Daoy (cell line): ENCODE results near the gene AEBP2. TPM values are rescaled to one million over a fixed set of nuclear protein-coding genes. Genes with fewer than 3 reads are reported as not detected.
"Not testable (repeated sequence)": the region's sequence is repeated elsewhere in the genome, so short reads cannot be mapped to it uniquely, and the experiment has no call there.

ENCODE experiments used
- DNase-seq: peaks from one replicate; pipeline ENCODE4 v3.0.0-alpha.2; 2015; ENCODE audit warnings: low read depth
- total RNA-seq: library from RNA; depleted of rRNA; stranded (reverse); fragments of >200 nt; shearing (Covaris generic); gene quantifications from 2 replicates; pipeline ENCODE4 v1.2.3, GENCODE V29; 2014; rRNA removed

Gene AEBP2, protein sequence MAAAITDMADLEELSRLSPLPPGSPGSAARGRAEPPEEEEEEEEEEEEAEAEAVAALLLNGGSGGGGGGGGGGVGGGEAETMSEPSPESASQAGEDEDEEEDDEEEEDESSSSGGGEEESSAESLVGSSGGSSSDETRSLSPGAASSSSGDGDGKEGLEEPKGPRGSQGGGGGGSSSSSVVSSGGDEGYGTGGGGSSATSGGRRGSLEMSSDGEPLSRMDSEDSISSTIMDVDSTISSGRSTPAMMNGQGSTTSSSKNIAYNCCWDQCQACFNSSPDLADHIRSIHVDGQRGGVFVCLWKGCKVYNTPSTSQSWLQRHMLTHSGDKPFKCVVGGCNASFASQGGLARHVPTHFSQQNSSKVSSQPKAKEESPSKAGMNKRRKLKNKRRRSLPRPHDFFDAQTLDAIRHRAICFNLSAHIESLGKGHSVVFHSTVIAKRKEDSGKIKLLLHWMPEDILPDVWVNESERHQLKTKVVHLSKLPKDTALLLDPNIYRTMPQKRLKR
- 7.1 and 19.1 TPM in 2 replicates for total RNA-seq

DNA sequence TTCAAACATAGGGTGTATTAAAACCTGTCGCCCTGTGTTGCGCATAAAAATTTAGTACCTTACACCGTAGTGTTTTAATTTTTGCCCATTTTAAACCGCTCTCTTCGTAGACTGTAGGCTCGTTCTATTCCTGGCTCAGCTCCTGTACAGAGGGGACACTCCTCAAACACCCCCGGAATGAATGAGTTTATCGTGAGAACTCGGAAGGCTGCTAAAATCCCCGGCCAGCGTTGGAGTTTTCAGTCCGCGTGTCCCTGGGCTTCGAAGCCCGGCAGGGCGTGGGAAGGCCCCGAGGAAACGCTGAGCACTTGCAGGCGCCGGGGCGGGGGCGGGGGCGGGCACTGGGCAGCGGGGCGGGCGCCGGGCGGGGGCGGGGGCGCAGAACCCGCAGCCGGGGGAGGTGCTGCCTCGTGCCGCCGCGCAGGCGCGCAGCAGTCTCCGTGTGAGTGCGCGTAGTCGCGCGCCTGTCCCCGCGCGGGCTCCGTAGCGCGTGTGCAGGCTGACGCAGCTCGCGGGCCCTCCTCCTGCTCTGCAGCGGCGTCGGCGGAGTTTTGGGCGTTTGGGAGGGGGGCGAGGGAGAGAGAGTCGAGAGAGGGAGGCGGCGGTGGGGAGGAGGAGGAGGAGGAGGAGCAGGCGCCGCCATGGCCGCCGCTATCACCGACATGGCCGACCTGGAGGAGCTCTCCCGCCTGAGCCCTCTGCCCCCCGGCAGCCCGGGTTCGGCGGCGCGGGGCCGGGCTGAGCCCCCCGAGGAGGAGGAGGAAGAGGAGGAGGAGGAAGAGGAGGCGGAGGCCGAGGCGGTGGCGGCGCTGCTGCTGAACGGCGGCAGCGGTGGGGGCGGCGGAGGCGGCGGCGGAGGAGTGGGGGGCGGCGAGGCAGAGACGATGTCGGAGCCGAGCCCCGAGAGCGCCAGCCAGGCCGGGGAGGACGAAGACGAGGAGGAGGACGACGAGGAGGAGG lies at the start of gene AEBP2:
Gene AEBP2 (plus strand): TSS at position 434 of the 960 bp plus-strand sequence. CDS start 208 bp downstream, at position 642.
- peak; percentile 96 for DNase-seq

DNA sequence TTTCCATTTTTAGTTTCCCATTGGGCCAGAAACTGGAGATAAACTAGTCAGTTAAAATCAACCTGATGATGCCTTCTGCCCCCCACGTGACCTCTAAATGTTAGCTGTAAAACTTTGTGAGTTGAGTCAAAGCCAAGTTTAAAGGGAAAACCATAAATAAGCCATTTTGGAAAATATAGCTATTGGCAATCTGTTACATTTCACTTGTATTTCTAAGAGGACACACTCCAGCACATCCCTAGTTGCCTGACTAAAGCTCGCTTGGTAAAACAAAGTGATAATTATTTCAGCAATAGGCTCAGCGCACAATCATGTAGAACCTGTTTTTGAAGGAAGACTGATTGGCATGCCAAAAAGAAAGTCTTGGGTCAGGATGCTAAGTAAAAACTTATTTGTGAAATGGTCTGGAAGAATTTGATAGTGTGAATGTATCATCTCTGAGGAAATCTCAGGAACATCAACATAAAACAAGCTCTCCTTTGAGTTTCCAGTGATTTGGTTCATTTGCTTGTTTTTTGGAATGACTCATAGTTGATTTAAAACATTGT lies 49.2 kb upstream of the AEBP2 start:
- no peak for DNase-seq

DNA sequence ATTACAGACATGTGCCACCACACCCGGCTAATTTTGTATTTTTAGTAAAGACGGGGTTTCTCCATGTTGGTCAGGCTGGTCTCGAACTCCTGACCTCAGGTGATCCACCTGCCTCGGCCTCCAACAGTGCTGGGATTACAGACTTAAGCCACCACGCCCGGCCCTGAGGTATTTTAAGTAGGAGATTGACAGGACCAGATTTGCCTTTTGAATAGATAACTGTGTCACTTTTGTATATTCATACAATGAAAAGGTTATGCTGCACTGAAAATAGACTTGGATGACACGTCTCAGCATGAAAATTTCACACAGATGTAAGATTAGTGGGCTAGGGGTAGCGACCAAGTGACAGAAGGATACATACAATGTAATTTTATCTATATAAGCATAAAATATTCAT lies 46.6 kb upstream of the AEBP2 start:
- not testable (repeated sequence) for DNase-seq

DNA sequence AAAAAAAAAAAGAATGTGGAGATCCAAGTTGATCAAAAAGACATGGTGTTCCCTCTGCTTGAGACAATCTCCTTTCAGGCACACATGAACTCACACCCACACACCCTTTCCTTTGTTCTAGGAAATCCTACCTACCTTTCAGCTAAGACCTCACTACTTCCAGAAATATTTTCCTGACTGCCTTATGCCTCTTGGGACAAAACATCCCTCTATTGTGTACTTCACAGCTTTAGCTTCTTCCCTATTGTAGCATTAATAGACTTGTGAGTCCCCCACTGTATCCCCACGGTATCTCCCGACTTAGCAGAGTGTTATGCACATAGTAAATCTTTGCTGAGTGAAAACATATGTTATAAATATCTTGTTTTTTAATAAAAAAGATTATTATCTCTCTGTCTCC lies 44.9 kb upstream of the AEBP2 start:
- DNase-seq: no peak

DNA sequence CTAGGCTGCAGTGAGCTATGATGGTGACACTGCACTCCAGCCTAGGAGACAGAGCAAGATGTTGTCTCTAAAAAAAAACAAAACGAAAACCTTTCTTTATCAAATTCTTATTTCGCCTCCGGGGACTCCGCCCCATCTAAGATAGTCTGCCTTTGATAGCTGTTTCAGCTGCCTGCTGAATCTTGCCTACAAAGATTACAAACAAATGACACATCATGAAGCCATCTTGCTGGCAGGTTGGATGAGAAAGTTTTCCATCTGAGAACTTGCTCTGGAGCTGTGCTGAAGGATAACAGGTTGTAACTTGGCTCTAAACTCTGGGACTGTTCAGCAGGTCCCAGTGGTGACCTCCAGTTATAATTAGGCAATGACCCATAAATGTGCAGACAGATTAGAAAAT lies 41.8 kb upstream of the AEBP2 start:
- DNase-seq: no peak

DNA sequence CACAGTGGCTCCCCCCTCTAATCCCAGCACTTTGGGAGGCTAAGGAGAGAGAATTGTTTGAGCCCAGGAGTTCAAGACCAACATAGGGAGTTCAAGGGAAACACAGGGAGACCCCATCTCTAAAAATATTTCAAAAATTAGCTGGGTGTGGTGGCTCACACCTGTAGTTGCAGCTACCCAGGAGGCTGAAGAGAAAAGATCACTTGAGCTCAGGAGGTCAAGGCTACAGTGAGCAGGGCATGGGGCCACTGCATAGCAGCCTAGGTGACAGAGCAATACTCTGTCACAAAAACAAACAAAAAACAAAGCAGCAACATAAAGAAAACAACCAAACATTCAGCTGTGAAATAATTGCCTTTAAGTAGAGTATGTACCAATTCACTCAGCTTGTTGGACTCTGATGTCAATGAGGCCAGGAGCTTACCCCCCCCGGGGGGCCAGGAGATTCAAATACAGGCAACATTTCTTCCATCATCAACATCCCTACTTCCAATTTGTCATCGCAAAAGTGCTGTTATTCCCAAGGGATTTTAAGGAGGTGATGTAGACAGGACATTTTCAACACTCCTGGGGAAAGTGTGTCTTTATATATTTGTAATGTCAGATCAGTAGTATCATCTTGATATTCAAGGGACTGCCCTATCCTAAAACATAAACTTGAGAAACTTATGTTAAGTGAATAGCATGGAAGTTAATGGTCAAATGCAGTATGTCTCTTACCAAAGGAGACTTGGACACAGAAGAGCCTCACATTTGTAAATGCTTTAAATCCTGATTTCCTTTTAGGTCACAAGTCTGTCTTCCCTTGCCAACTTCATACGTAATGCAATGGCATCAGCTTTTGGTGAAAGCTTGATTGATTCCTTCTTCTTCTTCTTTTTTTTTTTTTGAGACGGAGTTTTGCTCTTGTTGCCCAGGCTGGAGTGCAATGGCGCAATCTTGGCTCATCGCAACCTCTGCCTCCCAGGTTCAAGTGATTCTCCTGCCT lies 40.6 kb upstream of the AEBP2 start:
- no peak for DNase-seq

DNA sequence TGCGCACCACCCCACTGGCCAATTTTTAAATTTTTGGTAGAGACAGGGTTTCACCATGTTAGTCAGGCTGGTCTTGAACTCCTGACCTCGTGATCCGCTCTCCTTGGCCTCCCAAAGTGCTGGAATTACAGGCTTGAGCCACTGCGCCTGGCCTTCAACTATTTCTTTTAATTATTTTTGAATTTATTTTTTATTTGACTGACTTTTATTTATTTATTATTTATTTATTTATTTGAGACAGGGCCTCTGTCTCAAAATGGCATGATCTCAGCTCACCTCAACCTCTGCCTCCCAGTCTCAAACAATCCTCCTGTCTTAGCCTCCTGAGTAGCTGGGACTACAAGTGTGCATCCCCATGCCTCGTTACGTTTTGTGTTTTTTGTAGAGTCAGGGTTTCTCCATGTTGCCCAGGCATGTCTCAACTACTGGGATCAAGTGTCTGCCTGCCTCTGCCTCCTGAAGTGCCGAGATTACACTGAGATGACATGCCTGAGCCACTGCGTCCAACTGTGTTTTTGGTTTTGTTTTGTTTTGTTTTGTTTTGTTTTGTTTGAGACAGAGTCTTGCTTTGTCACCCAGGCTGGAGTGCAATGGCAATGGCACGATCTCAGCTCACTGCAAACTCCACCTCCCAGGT lies 38.5 kb upstream of the AEBP2 start:
- DNase-seq: not testable (repeated sequence)

DNA sequence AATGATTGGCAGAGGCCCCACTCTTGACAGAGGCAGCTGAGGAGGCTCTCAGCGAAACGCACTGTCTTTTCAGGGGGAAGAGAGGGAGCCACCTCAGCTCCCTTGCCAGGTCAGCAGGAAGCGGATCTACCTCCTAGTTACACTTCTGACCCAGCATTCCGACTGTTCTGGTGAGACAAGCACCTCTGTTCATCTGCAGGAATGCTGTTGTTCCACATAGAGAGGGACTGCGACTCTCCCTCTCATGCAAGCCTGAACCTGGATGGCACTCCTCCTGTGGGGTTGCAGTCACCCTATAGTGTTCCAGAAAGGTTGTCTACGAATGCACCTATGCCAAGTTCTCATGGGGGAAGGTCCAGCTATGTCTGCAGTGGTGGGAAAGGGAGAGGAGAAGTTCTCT lies 37.1 kb upstream of the AEBP2 start:
- DNase-seq: no peak

DNA sequence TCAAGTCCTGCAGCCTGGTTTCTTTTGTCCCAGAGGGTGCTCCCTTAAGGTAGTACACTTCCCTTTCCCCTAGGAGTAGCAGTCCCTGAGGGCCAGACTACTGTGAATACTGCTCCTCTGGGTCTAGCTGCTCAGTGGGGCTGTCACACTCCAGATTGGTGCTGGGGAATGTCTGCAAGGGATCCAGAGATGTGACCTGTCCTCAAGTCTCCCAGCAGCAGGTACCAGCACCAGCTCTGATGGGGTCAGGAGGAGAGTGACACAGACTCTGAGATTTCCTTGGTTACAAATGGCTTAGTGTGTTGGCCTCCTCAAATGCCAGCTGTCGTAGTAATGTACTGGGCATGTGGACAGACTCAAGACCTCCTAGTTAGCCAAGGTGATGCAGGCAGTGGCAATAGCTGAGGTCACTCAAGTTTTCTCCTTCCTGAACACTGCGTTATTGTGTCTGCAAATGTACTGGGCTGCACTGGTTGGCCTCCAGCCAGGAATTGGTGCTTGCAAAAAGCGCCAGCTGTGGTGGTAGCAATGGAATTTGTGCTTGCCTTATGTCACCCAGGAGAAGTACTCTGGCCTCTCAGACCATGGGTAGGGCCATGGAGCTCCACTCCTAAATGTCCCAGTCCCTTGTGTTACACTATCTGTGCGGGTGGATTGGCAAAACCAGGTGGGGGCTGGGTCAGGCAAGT lies 36.4 kb upstream of the AEBP2 start:
- peak; percentile 20 for DNase-seq

DNA sequence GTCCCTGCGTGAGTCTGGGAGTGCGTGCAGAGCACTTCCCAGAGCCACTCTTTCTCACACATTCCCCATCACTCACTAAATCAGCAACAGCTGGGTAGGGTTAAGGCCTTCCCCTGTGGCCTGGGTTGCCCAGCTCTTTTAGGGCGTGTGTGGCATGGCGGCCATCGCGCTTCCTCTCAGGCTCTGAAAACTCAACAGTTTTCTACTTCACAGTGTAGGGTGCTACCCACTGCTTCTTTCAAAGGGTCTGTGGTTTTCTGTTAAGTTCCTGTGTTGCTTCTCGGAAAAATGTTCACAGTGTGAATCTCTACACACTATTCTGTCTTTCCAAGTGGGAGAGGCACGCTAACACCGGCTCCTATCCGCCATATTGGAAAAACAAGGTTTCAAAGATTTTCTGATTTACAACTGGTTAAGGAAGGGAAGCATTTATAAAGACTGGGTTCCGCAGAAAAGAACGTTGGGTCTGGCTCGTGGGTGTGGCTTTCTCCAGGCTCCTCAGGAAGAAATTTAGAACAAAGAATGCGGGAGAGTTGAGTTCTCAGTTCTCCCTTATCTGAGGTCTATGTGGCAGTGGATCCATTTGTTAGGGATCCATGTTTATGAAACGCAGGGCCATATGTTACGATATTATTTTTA lies 34.9 kb upstream of the AEBP2 start:
- DNase-seq: no peak

DNA sequence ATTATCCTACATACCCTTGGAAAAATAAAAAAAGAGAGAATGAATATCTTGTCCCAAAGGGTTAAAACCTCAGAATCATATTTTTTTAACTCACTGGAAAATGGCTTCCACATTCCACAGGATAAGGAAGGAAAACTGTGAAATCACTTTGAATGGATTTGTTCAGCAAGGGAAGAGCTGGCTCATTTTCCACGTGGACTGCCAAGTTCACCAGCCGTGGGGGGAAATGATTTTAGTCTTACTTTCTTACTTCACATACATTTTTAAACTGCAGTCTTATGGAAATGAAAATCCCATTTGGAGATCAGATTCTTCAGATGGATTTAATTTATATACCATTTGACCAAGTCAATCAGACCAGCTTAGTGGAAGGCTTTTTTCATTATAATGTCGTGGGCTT lies 29.9 kb upstream of the AEBP2 start:
- DNase-seq: no peak

DNA sequence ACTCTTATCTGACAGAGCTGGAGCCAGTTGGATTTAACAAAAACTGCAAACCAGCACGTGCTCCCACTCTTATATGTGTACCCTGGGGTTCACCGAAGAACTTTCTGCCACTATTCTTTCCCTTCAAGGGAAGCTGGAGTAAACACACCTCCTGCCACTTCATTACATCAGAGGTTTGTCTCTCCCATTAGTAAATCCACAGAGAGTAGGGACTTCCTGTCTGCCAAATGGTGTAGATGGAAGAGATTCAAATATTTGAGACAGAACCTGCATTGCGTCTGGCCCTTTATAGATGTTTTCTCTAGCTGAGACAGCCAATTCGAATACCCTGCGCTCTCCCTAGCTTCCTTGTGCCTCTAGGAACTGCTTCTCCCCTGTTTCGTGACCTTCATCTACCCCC lies 29.1 kb upstream of the AEBP2 start:
- no peak for DNase-seq

DNA sequence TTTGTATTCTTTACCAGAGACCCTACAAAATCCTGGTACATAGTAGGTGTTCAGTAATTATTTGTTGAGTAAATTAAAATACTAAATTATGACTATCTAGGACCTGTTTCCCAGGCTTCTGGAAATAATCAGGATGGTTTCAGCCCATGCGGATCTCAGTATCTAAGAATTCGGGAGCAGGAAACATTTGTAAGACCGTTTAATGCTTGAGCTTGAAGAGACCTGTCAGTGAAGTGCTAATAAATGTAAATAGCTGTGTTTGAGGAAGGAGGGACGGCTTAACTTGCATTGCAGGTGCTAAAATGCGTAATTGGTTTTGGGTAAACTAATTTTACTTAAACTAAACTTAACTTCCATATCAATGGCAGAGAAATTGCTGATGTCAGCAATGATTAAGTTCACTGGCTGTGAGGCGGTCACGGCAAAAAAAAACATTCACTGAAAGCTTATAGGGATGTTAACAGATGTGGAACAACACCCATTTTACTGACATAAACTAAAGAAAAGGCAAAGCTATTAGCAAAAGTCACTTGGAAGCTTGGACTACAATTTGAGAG lies 28.6 kb upstream of the AEBP2 start:
- DNase-seq: no peak

DNA sequence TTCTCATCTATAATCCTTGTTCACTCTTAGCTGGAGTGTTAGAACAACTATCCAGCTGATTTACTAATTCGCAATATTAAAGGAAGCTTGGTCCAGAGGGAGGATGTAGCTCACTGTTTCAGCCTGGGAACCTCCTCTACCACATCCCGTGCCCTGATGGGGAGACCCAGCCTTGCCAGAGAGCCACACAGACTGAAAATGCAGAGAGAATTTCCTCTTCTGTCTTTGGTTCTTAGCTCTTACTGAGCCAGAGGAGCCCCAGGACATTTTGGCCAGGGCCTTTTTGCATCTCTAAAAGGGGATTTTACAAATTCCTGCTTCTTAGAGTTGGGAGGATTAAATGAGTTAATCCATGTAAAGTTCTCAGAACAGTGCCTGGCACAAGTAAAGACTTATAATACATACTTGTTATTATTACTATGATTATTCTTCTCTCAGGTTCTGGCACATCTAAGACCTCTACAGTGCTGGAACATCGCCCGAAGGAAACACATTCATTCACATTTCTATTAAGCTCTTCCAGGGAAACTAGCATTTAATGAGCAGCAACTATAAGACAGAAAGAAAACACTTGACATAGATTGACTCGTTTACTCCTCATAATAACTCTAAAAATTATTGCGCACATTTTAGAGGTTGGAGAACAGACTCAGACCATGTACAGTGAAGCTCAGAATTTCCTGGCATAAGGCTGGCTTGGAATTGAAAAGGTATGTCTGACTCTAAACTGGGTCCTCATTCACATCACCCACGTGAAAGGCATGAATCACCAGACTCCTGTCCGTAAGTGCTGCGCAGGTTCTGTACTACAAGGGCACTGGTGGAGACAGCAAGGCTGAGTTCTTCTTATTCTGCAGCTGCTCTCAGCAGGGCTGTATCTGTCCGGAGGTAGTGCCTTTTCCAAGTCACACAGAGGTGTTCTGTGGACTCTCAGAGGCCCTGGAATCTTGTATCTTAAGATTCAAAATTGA lies 27.8 kb upstream of the AEBP2 start:
- no peak for DNase-seq

DNA sequence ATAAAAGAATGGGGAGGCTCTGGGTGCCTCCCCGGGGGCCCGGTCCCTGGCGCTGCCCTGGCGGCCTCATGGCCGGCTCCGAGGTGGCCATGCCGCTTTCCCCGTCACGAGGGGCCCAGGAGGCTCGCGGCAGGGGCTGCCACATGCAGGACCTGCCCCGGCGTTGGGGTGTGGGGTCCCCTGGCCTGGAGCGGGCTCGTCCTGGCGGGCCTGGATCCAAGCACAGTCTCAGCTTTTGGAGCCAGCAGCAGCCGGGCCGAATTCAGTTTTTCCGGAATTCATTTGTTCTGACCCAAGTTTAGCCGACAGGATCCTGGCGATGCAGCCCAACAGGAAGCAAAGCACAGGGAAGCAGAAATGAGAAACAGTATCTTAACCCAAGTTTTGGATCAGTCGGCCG lies 26.4 kb upstream of the AEBP2 start:
- no peak for DNase-seq

DNA sequence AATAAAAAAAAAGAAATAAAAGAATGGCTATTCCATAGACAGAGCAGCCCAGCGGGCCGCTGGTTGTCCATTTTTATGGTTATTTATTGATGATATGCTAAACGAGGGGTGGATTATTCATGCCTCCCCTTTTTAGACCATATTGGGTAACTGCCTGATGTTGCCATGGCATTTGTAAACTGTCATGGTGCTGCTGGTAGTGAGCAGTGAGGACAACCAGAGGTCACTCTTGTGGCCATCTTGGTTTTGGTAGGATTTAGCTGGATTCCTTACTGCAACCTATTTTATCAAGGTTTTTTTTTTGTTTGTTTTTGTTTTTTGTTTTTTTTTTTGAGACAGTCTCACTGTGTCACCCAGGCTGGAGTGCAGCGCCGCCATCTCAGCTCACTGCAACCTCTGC lies 25.7 kb upstream of the AEBP2 start:
- not testable (repeated sequence) for DNase-seq

DNA sequence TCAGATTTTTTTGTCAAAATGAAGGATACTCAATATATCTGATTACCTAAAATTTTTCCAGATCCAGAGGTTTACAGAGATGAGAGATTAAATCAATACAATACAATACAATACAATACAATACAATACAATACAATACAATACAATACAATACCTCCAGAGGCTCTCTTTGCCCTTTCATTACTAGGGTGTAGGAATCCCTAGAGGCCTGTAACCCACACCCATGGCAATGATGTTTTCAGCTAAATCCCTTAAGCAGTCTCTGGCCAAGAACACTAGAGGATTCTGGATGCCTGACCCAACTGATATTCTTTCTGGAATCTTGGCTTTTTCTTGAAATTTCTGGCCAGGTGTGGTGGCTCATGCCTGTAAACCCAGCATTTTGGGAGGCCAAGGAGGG lies 23.7 kb upstream of the AEBP2 start:
- DNase-seq: no peak

DNA sequence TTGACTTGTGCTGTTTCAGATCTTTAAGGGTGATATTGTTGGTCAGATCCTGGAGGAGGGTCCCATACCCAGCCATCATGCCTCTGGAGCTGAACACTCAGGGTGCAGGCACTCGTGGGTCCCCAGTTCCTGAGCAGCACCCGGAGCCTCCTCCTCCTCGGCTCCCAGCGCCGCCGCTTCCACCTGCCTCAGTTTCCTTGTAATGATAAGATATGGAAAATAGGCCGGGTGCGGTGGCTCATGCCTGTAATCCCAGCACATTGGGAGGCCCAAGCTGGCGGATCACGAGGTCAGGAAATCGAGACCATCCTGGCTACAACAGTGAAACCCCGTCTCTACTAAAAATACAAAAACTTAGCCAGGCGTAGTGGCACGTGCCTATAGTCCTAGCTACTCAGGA lies 20.2 kb upstream of the AEBP2 start:
- no peak for DNase-seq
